Body of pancreas (tissue), 4 donors: ENCODE results near the gene LRFN5. TPM values are rescaled to one million over a fixed set of nuclear protein-coding genes. Genes with fewer than 3 reads are reported as not detected.

Experiments used
- ATAC-seq: fragments of 150-250 bp; one replicate; pipeline ENCODE4 v1.9.1; 2016
- DNase-seq, 4 donors: peaks; one replicate each; pipeline ENCODE4 v3.0.0-alpha.2; 2019
- H3K27ac ChIP-seq, 4 donors: fragments of 200-600 bp; sonication (generic); 1 replicate in 3 of 4; 2 replicates in 1 of 4; pipeline versions ENCODE4 v1.5.1 to v1.6.1; 2016 to 2019; ENCODE audit warnings: mild to moderate bottlenecking in 1 of 4, mixed read lengths in 1 of 4, moderate library complexity in 1 of 4
- H3K27me3 ChIP-seq, 2 donors: fragments of 200-600 bp; sonication (generic); one replicate each; pipeline ENCODE4 v1.6.0; 2016; ENCODE audit warnings: mild to moderate bottlenecking in 1 of 2
- H3K36me3 ChIP-seq, 2 donors: fragments of 200-600 bp; sonication (generic); replicated peaks in 1 of 2; 2 replicates each; pipeline ENCODE4 v1.5.1; 2016; ENCODE audit warnings: low read depth in 2 of 2; ENCODE audit not compliant: insufficient read depth in 1 of 2
- H3K4me1 ChIP-seq: fragments of 200-600 bp; sonication (generic); one replicate; pipeline ENCODE4 v1.6.0; 2016
- H3K4me3 ChIP-seq, 2 donors: fragments of 200-600 bp; sonication (generic); 1 replicate in 1 of 2; 2 replicates in 1 of 2; pipeline ENCODE4 v1.5.1; 2016 to 2019
- H3K9me3 ChIP-seq, 3 donors: fragments of 200-600 bp; sonication (generic); 1 replicate in 2 of 3; 2 replicates in 1 of 3; pipeline ENCODE4 v1.5.1; 2016
- CTCF ChIP-seq, 7 experiments: fragments of 450-650 bp in 4 of 7; fragments of 200-600 bp in 3 of 7; sonication (generic) in 3 of 7; IDR thresholded peaks; one replicate each; pipeline ENCODE4 v1.5.1; 2016 to 2019; ENCODE audit warnings: antibody characterized with exemption in 7 of 7
- POLR2A ChIP-seq, 3 donors: fragments of 450-650 bp; IDR thresholded peaks; one replicate each; pipeline ENCODE4 v1.6.1; 2016; ENCODE audit warnings: antibody characterized with exemption in 3 of 3, mild to moderate bottlenecking in 2 of 3
- WGBS, 2 donors: methylation state at CpG; one replicate each; pipeline ENCODE4 v1.1.5; 2017; 5-methylcytosine and 5-hydroxymethylcytosine counted together
- intact Hi-C: fragments of 100-400 bp; cut with DNase I; formaldehyde crosslinking; loops from one replicate; pipeline ENCODE4 v1.15.1; 2023
- total RNA-seq, 2 donors: library from RNA; depleted of rRNA; stranded (reverse); fragments of >200 nt; gene quantifications; one replicate each; pipeline ENCODE4 v1.1.0, GENCODE V29; 2016

LRFN5 gene
- total RNA-seq, 2 donors from 2014 or later: 0.52 to 4.9 TPM

DNA sequence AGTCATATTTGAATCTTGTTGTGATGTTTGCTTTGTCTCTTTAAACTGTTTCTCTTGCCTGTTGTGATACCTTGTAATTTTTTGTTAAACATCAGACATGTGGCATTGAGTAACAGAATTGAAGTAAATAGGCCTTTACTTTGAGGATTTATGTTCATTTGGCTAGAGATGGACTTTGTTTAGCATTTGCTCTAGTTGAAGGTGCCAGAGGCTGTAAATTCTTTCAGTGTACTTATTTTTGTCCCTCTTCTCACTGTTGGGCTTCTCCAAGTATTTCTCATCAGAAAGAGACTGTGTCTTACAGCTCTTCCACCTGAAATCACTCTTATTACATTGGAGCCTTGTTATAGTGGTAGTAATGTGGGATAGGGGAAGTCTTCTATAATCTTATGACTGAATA, 175.8 kb downstream of the LRFN5 start:
- Histone ChIP-seq H3K36me3 (no peaks in the 10 kb centered on the region), H3K4me1 (no peaks in the 10 kb centered on the region), H3K27ac (no peak overlapping the region), H3K27me3 (no peaks in the 10 kb centered on the region), H3K9me3 (no peaks in the 10 kb centered on the region), H3K4me3 (no peak overlapping the region)
- ATAC-seq (no peak), DNase-seq (no peak)
- intact Hi-C loops: no loop called here
- TF ChIP-seq CTCF (IDR thresholded peaks at IDR 0.05) (no peak), POLR2A (IDR thresholded peaks at IDR 0.05) (no peak)

GRCh38 chr14:41783403-41783802, 176.7 kb downstream of the LRFN5 start:
- DNase-seq: no peak
- H3K4me1 ChIP-seq: no peaks in the 10 kb centered on the region
- no peaks in the 10 kb centered on the region for H3K36me3 ChIP-seq
- no peaks in the 10 kb centered on the region for H3K9me3 ChIP-seq
- H3K27ac ChIP-seq: no peak overlapping the region
- no peaks in the 10 kb centered on the region for H3K27me3 ChIP-seq
- ATAC-seq: no peak
- no peak overlapping the region for H3K4me3 ChIP-seq
- TF ChIP-seq POLR2A (IDR thresholded peaks at IDR 0.05) (no peak), CTCF (IDR thresholded peaks at IDR 0.05) (no peak)
- WGBS, 2 donors: 53 to 65% methylated on average over 2 of the region's 2 CpGs
- intact Hi-C loops: no loop called here

DNA sequence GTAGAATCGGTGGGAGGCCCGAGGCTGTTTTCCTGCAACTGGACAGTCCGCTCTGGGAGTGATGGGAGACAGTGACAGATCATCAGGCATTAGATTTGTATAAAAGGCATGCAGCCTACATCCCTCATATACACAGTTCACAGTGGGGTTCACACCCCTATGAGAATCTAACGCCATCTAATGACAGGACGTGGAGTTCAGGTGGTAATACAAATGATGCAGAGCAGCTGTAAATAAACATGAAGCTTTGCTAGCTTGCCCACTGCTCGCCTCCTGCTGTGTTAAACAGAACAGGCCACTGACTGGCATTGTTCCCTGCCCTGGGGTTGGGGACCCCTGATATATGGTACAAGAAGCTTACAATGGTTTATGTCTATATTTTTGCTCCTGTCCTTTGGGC, 179.0 kb downstream of the LRFN5 start:
- DNase-seq (no peak), ATAC-seq (no peak)
- Histone ChIP-seq H3K4me3 (no peak overlapping the region), H3K27ac (no peak overlapping the region), H3K27me3 (no peaks in the 10 kb centered on the region), H3K36me3 (no peaks in the 10 kb centered on the region), H3K4me1 (no peaks in the 10 kb centered on the region), H3K9me3 (no peaks in the 10 kb centered on the region)
- 61 to 73% methylated on average over 6 of the region's 6 CpGs for WGBS, 2 donors
- TF ChIP-seq CTCF (IDR thresholded peaks at IDR 0.05) (no peak), POLR2A (IDR thresholded peaks at IDR 0.05) (no peak)
- intact Hi-C loops: no loop called here

DNA sequence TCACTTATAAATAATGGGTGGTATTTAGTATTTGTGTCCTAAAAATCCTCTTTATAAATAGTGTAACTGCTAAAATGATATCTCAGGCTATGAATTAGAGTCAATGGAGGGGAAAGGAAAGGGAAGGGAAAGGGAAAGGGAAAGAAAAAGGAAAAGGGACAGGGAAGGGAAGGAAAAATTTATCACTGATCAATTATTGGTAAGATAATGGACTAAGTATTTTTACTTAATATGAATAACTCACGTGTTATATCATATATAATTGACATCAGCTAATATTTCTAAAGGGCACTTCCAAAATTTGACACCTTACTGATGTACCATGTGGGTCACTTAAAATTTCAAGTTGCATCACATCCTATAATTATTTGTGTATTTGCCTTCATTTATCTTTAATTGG, 193.1 kb downstream of the LRFN5 start:
- 32 to 33% methylated on average over 1 of the region's 1 CpG for WGBS, 2 donors
- TF ChIP-seq CTCF (IDR thresholded peaks at IDR 0.05) (no peak), POLR2A (IDR thresholded peaks at IDR 0.05) (no peak)
- Histone ChIP-seq H3K4me1 (no peaks in the 10 kb centered on the region), H3K4me3 (no peak overlapping the region), H3K27me3 (no peaks in the 10 kb centered on the region), H3K27ac (no peak overlapping the region), H3K36me3 (no peaks in the 10 kb centered on the region), H3K9me3 (no peaks in the 10 kb centered on the region)
- ATAC-seq (no peak), DNase-seq (no peak)
- intact Hi-C loops: no loop called here

DNA sequence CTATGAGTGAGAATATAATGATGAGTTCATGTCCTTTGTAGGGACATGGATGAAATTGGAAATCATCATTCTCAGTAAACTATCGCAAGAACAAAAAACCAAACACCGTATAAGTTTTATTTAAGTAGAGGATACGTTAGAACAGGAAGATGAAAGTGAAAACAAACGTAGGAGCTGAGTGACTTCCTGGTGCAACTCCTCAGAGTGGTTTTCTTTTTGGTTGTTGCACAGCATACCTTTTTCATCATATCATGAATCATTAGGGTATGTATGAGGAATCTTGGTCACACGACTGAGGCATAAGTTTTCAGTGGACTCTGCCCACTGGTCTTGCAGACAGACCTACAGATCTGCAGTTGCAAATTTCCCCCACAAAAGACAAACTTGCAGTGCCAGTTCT, 199.0 kb downstream of the LRFN5 start:
- Histone ChIP-seq H3K36me3 (no peaks in the 10 kb centered on the region), H3K27me3 (no peaks in the 10 kb centered on the region), H3K27ac (no peak overlapping the region), H3K4me3 (no peak overlapping the region), H3K9me3 (no peaks in the 10 kb centered on the region), H3K4me1 (no peaks in the 10 kb centered on the region)
- WGBS, 2 donors: 61 to 71% methylated on average over 5 of the region's 5 CpGs
- intact Hi-C loops: no loop called here
- DNase-seq: no peak
- no peak for ATAC-seq
- TF ChIP-seq POLR2A (IDR thresholded peaks at IDR 0.05) (no peak), CTCF (IDR thresholded peaks at IDR 0.05) (no peak)
